ENCODE results near the gene SPATA17. TPM values are rescaled to one million over a fixed set of nuclear protein-coding genes. Genes with fewer than 3 reads are reported as not detected.

Gene SPATA17
- total and polyA plus RNA-seq, 2 of the 8 experiments (the other 6 are each of a cell fraction or from before 2014, with no cell fraction given) = 0.17 to 0.48 TPM

- no peak overlapping the region for H3K56ac ChIP-seq (replicated peaks; ENCODE audit: insufficient read length, low read depth, low read length)
- 91% methylated on average over 1 of the region's 1 CpG; no CpG with 5 or more reads in 1 of the 2 experiments for WGBS, 2 experiments (ENCODE audit: extremely low coverage in 1 of 2, insufficient coverage in 1 of 2, insufficient read length in 1 of 2, insufficient replicate concordance in 2 of 2, low coverage in 1 of 2, low lambda C conversion rate in 2 of 2, missing lambda C conversion rate in 1 of 2)
- no peaks in the 10 kb centered on the region for H3K4me1 ChIP-seq (replicated peaks in 1 of 4; ENCODE audit: control insufficient read depth in 3 of 4, insufficient read depth in 4 of 4, low read length in 3 of 4)
- FAIRE-seq (no peak), DNase-seq (ENCODE audit: low read depth in 1 of 2, low spot score in 2 of 2) (no peak)
- no peaks in the 10 kb centered on the region for H3K79me2 ChIP-seq (ENCODE audit: control insufficient read depth in 1 of 2, insufficient read depth in 2 of 2, low read length in 2 of 2)
- POLR2A ChIA-PET (ENCODE audit: partially characterized antibody) = no interaction called here
- no peak overlapping the region for H2BK5ac ChIP-seq (ENCODE audit: low read depth, low read length)
- H4K8ac ChIP-seq (ENCODE audit: extremely low read depth, insufficient read depth, low read length) = no peak overlapping the region
- no peak overlapping the region for H3K4me3 ChIP-seq (ENCODE audit: extremely low read depth in 1 of 4, insufficient read depth in 2 of 4, low read depth in 3 of 4, low read length in 4 of 4)
- H3K36me3 ChIP-seq (ENCODE audit: control insufficient read depth in 2 of 4, insufficient read depth in 4 of 4, low read length in 3 of 4) = peaks cover 0 to 6% (median 0%) of the 10 kb centered on the region in 4 experiments; a peak in 3 of 8 replicates
- no peak overlapping the region for H2AK5ac ChIP-seq (ENCODE audit: low read depth, low read length)
- H4K91ac ChIP-seq (replicated peaks; ENCODE audit: insufficient read length, low read length) = no peak overlapping the region
- CTCF ChIA-PET (ENCODE audit: partially characterized antibody) = interaction anchor here (0.7 kb wide), 1 partner anchor 55 kb away, joined by 4 read pairs; no protein-coding TSS in a partner anchor
- H3K23me2 ChIP-seq (ENCODE audit: low read depth, low read length) = no peaks in the 10 kb centered on the region
- no peak overlapping the region for H3K27ac ChIP-seq (ENCODE audit: low read depth, low read length)
- peaks cover 0 to 2% of the 10 kb centered on the region in 2 experiments for H4K20me1 ChIP-seq (replicated peaks in 1 of 2; ENCODE audit: control insufficient read depth in 1 of 2, insufficient read depth in 2 of 2, low read length in 2 of 2)
- no peaks in the 10 kb centered on the region for H3K27me3 ChIP-seq (replicated peaks in 1 of 4; ENCODE audit: control insufficient read depth in 3 of 4, extremely low read depth in 1 of 4, insufficient read depth in 3 of 4, low read length in 3 of 4)
- H2BK120ac ChIP-seq (replicated peaks; ENCODE audit: low read depth, low read length) = no peak overlapping the region
- no peak overlapping the region for H3K14ac ChIP-seq (ENCODE audit: insufficient read length)
- no peak overlapping the region for H4K5ac ChIP-seq (ENCODE audit: insufficient read length, low read depth, low read length)
- no peak overlapping the region for H3K4ac ChIP-seq (replicated peaks; ENCODE audit: insufficient read length, low read depth, low read length)
- H3K18ac ChIP-seq (ENCODE audit: extremely low read depth, low read length) = no peak overlapping the region
- H3K9ac ChIP-seq (replicated peaks in 1 of 4; ENCODE audit: extremely low read depth in 1 of 4, low read depth in 3 of 4, low read length in 3 of 4) = no peak overlapping the region
- H2BK20ac ChIP-seq (ENCODE audit: low read length) = no peak overlapping the region
- H3K4me2 ChIP-seq (ENCODE audit: insufficient read depth in 1 of 2, low read depth in 2 of 2, low read length in 2 of 2) = no peak overlapping the region
- H2AFZ ChIP-seq (ENCODE audit: low read length) = no peak overlapping the region
- H3K23ac ChIP-seq (ENCODE audit: insufficient read length) = no peak overlapping the region
- H3K9me3 ChIP-seq (ENCODE audit: insufficient read depth in 2 of 2, low read depth in 1 of 2, low read length in 1 of 2) = no peaks in the 10 kb centered on the region
- H3K79me1 ChIP-seq (ENCODE audit: low read depth, low read length) = no peaks in the 10 kb centered on the region
- no peak overlapping the region for H2BK15ac ChIP-seq (ENCODE audit: low read length)
- H2BK12ac ChIP-seq (ENCODE audit: low read depth, low read length) = no peak overlapping the region
- TF ChIP-seq KDM4A (IDR thresholded peaks at IDR 0.05; ENCODE audit: low read depth, low read length, severe bottlenecking) (no peak), BRCA1 (IDR thresholded peaks at IDR 0.05; ENCODE audit: low read depth, low read length) (no peak), SP2 (IDR thresholded peaks at IDR 0.05; ENCODE audit: low read length) (no peak), CBX5 (IDR thresholded peaks at IDR 0.05; ENCODE audit: low read depth, low read length) (no peak), FOSL1 (IDR thresholded peaks at IDR 0.05; ENCODE audit: insufficient read depth, low read depth, low read length) (no peak)
These were observed 25.8 kb upstream of the SPATA17 start for GRCh38 chr1:217605390-217605789.

All from H1 (cell line).